Gastroesophageal sphincter (tissue), 3 donors: Measurements from ENCODE around the gene IL10RA.

Experiments used
- EP300 ChIP-seq: sonication (generic); formaldehyde crosslinking; IDR thresholded peaks from one replicate; pipeline ENCODE4 v1.6.1; 2017; ENCODE audit warnings: antibody characterized with exemption, mild to moderate bottlenecking
- POLR2A ChIP-seq, 2 donors: fragments of 450-650 bp; IDR thresholded peaks; one replicate each; pipeline ENCODE4 v1.6.1; 2017; ENCODE audit warnings: antibody characterized with exemption in 2 of 2, mild to moderate bottlenecking in 2 of 2, moderate library complexity in 1 of 2
- POLR2AphosphoS5 ChIP-seq: sonication (generic); formaldehyde crosslinking; IDR thresholded peaks from one replicate; pipeline ENCODE4 v1.6.1; 2017; ENCODE audit warnings: antibody characterized with exemption
- TF ChIP-seq, protein P1 (sequence below), 4 experiments: fragments of 200-600 bp in 2 of 4; fragments of 450-650 bp in 2 of 4; sonication (generic) in 1 of 4; IDR thresholded peaks; one replicate each; pipeline ENCODE4 v1.5.1; 2017 to 2019; ENCODE audit warnings: antibody characterized with exemption in 4 of 4, mild to moderate bottlenecking in 2 of 4, moderate library complexity in 2 of 4

DNA sequence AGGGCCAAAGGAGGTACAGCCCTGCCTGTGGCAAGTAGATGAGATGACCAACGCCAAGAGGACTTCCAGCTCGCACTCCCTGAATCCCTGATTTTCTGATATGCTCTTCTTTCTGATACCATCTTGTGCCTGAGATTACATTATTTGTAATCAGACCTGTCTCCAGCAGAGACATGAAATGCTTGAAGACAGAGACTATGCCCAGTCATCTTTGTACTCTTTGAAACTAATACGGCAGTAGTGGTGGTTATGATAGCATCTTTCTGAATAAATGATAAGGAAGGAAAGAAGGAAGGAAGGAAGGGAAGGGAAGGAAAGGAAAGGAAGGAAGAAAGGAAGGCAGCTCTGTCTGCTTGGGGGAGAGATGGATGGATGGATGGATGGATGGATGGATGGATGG is 27.8 kb downstream of the IL10RA start:
- TF ChIP-seq, protein P1, sequence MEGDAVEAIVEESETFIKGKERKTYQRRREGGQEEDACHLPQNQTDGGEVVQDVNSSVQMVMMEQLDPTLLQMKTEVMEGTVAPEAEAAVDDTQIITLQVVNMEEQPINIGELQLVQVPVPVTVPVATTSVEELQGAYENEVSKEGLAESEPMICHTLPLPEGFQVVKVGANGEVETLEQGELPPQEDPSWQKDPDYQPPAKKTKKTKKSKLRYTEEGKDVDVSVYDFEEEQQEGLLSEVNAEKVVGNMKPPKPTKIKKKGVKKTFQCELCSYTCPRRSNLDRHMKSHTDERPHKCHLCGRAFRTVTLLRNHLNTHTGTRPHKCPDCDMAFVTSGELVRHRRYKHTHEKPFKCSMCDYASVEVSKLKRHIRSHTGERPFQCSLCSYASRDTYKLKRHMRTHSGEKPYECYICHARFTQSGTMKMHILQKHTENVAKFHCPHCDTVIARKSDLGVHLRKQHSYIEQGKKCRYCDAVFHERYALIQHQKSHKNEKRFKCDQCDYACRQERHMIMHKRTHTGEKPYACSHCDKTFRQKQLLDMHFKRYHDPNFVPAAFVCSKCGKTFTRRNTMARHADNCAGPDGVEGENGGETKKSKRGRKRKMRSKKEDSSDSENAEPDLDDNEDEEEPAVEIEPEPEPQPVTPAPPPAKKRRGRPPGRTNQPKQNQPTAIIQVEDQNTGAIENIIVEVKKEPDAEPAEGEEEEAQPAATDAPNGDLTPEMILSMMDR (IDR thresholded peaks at IDR 0.05): no peak
- no peak for TF ChIP-seq POLR2A (IDR thresholded peaks at IDR 0.05)
- TF ChIP-seq POLR2AphosphoS5: no peak
- TF ChIP-seq EP300: no peak
